CD4-positive, alpha-beta T cell treated with Interleukin-10 for 1 hour (primary cell): Measurements from ENCODE around the gene OR9G1.
"Not testable (repeated sequence)": the region's sequence is repeated elsewhere in the genome, so short reads cannot be mapped to it uniquely, and the experiment has no call there.

ENCODE experiments used
- DNase-seq: peaks from one replicate; pipeline ENCODE4 v3.0.0-alpha.2; 2020

OR9G1 gene

GRCh38 chr11:56698795-56699194, at the start of gene OR9G1:
Gene OR9G1 (plus strand): TSS chr11:56699095. CDS start chr11:56700388, 1,293 bp downstream.
- DNase-seq: no peak

- DNase-seq: no peak
These were observed 39.1 kb upstream of the OR9G1 start for GRCh38 chr11:56659755-56660154.

GRCh38 chr11:56663386-56663785, 35.5 kb upstream of the OR9G1 start, which contains the start of gene OR5AR1:
Gene OR5AR1 (plus strand): TSS chr11:56663686. CDS start chr11:56663686, 0 bp downstream.
- DNase-seq: no peak

- no peak for DNase-seq
These were observed 27.9 kb upstream of the OR9G1 start for GRCh38 chr11:56670984-56671383.

GRCh38 chr11:56688554-56689100, 10.3 kb upstream of the OR9G1 start:
- DNase-seq: no peak

- DNase-seq: not testable (repeated sequence)
These were observed 7.7 kb upstream of the OR9G1 start for GRCh38 chr11:56691179-56691578.

GRCh38 chr11:56693428-56693827, 5.5 kb upstream of the OR9G1 start:
- DNase-seq: no peak

GRCh38 chr11:56700242-56700913, 1.5 kb downstream of the OR9G1 start:
- DNase-seq: no peak

- DNase-seq: no peak
These were observed 2.1 kb downstream of the OR9G1 start for GRCh38 chr11:56700914-56701485.

GRCh38 chr11:56705784-56706396, 7.0 kb downstream of the OR9G1 start:
- no peak for DNase-seq

GRCh38 chr11:56706486-56706885, 7.6 kb downstream of the OR9G1 start:
- DNase-seq: no peak

- DNase-seq: no peak
These were observed 15.3 kb downstream of the OR9G1 start for GRCh38 chr11:56714206-56714605.

- DNase-seq: no peak
These were observed 17.5 kb downstream of the OR9G1 start for GRCh38 chr11:56716379-56716854.

- no peak for DNase-seq
These were observed 21.6 kb downstream of the OR9G1 start for GRCh38 chr11:56720513-56720912.

GRCh38 chr11:56740107-56740506, 41.2 kb downstream of the OR9G1 start:
- DNase-seq: no peak

GRCh38 chr11:56740886-56741285, 42.0 kb downstream of the OR9G1 start:
- DNase-seq: no peak

- no peak for DNase-seq
These were observed 49.7 kb downstream of the OR9G1 start, which contains the start of gene OR9G4 for GRCh38 chr11:56748597-56748996. Gene OR9G4 (minus strand): TSS chr11:56748697. CDS start chr11:56743766, 4,931 bp downstream.

- no peak for DNase-seq
These were observed 51.3 kb downstream of the OR9G1 start for GRCh38 chr11:56750190-56750589.

GRCh38 chr11:56751480-56751879, 52.6 kb downstream of the OR9G1 start:
- DNase-seq: no peak
